ENCODE data around the gene USP5.

Gene USP5

DNA sequence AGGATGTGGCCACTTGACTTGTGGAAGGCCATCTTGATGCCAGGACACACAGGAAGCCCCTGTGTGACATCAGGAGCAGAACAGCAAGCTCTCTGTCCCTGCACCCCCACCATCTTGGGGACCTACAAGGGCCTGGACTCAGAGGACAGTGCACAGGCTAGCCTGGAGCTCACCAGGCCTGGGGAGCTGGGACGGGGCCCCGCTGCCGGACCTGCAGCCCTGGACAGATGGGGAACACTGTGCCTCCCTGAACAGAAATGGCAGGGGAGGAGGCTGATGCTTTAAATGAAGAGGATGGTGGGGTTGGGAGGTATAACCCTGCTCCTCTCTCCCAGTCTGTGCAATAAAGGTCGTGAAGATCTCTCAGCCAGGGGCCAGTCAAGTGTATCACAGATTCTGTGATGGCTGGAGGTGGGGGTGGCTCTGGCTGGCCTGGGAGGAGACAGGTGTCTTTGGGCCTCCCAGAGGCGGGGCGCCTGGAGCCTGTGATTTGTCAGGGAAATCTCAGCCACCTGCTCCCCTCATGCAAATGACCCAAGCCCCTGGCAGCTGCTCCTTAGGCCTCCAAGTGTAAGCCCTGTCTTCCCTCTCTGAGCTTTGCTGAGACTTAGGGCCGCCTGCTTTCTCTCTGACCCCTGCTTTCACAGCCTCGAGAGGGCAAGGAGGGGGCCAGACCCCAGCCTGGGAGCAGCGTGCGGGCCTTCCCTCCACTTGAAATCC is 12.3 kb upstream of the USP5 start:
- ATAC-seq (replicated peaks), result no peak
- DNase-seq, result no peak
- Mint-ChIP-seq H3K9me3 (no peaks in the 10 kb centered on the region), H3K4me3 (no peak overlapping the region), H3K4me1 (ENCODE audit: low read depth in 2 of 2) (peaks cover 0 to 3% of the 10 kb centered on the region in 2 donors), H3K27ac (no peak overlapping the region), H3K27me3 (no peaks in the 10 kb centered on the region), H3K36me3 (ENCODE audit: insufficient read depth) (peaks cover 3% of the 10 kb centered on the region)

- no peak overlapping the region for H3K4me3 Mint-ChIP-seq
- peaks cover 3% of the 10 kb centered on the region for H3K36me3 Mint-ChIP-seq (ENCODE audit: insufficient read depth)
- DNase-seq (no peak), ATAC-seq (replicated peaks) (no peak)
- H3K4me1 Mint-ChIP-seq (ENCODE audit: low read depth in 2 of 2), result peaks cover 0 to 3% of the 10 kb centered on the region in 2 donors
- H3K9me3 Mint-ChIP-seq, result no peaks in the 10 kb centered on the region
- no peaks in the 10 kb centered on the region for H3K27me3 Mint-ChIP-seq
- H3K27ac Mint-ChIP-seq, result no peak overlapping the region
Observed at GRCh38 chr12:6840330-6840729, 11.6 kb upstream of the USP5 start.

DNA sequence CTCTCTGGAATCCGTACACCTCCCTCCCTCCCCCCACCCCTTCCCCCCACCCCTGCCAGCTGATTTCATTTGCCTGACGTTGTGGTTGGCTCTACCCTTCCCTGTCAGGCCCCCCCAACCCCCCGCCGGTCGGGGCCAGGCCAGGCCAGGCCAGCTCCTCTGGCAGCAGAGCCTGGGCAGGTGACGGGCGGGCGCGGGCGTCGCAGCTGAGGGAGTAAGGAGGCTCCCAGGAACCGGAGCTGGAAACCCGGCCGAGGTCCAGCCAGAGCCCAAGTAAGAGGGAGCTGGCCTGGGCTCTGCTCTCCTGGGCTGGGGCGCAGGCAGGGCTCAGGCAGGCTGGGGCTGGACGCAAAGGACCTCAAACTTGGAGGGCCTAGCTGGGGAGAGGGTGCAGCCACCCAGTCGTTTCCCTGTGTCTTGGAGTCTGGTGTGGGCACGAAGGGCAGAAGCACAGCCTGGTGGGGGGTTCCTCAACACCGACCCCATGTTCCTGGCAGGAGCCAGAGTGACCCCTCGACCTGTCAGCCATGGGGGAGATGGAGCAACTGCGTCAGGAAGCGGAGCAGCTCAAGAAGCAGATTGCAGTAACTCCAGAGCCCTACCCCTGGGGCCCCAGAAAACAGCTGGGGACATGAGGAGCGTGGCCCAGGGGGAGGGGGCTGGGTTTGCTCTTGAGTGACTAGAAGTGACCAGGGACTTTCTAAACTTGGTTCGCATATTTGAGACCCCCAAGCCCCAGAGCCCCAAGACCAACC is 11.0 kb upstream of the USP5 start, which contains the start of gene GNB3:
GNB3 (plus strand) TSS at position 165 of the 755 bp plus-strand sequence; CDS start at position 528, 363 bp downstream.
- H3K27me3 Mint-ChIP-seq, result no peaks in the 10 kb centered on the region
- no peak within 1 kb of the TSS for H3K4me3 Mint-ChIP-seq
- no peaks in the 10 kb centered on the region for H3K4me1 Mint-ChIP-seq (ENCODE audit: low read depth in 2 of 2)
- DNase-seq (no peak), ATAC-seq (replicated peaks) (no peak)
- no peaks in the 10 kb centered on the region for H3K9me3 Mint-ChIP-seq
- peaks cover 3% of the 10 kb centered on the region for H3K36me3 Mint-ChIP-seq (ENCODE audit: insufficient read depth)
- no peak within 1 kb of the TSS for H3K27ac Mint-ChIP-seq

GRCh38 chr12:6842075-6842474 is 9.9 kb upstream of the USP5 start:
- Mint-ChIP-seq H3K27ac (no peak overlapping the region), H3K27me3 (no peaks in the 10 kb centered on the region), H3K36me3 (ENCODE audit: insufficient read depth) (no peaks in the 10 kb centered on the region), H3K4me1 (ENCODE audit: low read depth in 2 of 2) (no peaks in the 10 kb centered on the region), H3K9me3 (no peaks in the 10 kb centered on the region), H3K4me3 (no peak overlapping the region)
- ATAC-seq (replicated peaks) (no peak), DNase-seq (no peak)

DNA sequence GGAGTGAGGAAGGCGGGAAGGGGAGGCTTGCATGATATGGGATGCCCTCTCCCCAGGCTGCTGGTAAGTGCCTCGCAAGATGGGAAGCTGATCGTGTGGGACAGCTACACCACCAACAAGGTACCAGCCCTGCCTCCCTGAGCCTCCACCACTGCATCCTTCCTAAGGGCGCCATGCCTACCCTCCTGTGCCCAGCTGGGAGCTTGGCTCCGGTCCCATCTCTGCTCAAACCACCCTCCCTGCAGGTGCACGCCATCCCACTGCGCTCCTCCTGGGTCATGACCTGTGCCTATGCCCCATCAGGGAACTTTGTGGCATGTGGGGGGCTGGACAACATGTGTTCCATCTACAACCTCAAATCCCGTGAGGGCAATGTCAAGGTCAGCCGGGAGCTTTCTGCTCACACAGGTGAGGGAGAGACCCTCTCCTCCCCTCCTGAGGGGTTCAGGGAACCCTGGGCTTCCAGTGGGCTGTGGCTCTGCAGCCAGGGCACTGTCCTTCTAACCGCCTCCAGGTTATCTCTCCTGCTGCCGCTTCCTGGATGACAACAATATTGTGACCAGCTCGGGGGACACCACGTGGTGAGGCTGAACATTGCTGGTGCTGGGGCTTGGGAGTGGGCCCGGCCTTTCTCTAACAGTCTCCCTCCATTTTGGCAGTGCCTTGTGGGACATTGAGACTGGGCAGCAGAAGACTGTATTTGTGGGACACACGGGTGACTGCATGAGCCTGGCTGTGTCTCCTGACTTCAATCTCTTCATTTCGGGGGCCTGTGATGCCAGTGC is 8.6 kb upstream of the USP5 start:
- Mint-ChIP-seq H3K36me3 (ENCODE audit: insufficient read depth) (no peaks in the 10 kb centered on the region), H3K4me3 (no peak overlapping the region), H3K9me3 (no peaks in the 10 kb centered on the region), H3K4me1 (ENCODE audit: low read depth in 2 of 2) (no peaks in the 10 kb centered on the region), H3K27me3 (no peaks in the 10 kb centered on the region), H3K27ac (no peak overlapping the region)
- DNase-seq, result no peak
- ATAC-seq (replicated peaks), result no peak

GRCh38 chr12:6845395-6845794 is 6.6 kb upstream of the USP5 start:
- H3K36me3 Mint-ChIP-seq (ENCODE audit: insufficient read depth), result peaks cover 9% of the 10 kb centered on the region
- H3K9me3 Mint-ChIP-seq, result no peaks in the 10 kb centered on the region
- H3K4me3 Mint-ChIP-seq, result no peak overlapping the region
- no peaks in the 10 kb centered on the region for H3K27me3 Mint-ChIP-seq
- H3K4me1 Mint-ChIP-seq (ENCODE audit: low read depth in 2 of 2), result peaks cover 2 to 4% of the 10 kb centered on the region in 2 donors
- ATAC-seq (replicated peaks) (no peak), DNase-seq (no peak)
- H3K27ac Mint-ChIP-seq, result no peak overlapping the region

- Mint-ChIP-seq H3K36me3 (ENCODE audit: insufficient read depth) (peaks cover 17% of the 10 kb centered on the region), H3K27me3 (no peaks in the 10 kb centered on the region), H3K27ac (no peak overlapping the region), H3K4me3 (no peak overlapping the region), H3K9me3 (no peaks in the 10 kb centered on the region), H3K4me1 (ENCODE audit: low read depth in 2 of 2) (peaks cover 9% of the 10 kb centered on the region in 2 donors)
- no peak for DNase-seq
- no peak for ATAC-seq (replicated peaks)
Observed at GRCh38 chr12:6846316-6846869, 5.6 kb upstream of the USP5 start.

DNA sequence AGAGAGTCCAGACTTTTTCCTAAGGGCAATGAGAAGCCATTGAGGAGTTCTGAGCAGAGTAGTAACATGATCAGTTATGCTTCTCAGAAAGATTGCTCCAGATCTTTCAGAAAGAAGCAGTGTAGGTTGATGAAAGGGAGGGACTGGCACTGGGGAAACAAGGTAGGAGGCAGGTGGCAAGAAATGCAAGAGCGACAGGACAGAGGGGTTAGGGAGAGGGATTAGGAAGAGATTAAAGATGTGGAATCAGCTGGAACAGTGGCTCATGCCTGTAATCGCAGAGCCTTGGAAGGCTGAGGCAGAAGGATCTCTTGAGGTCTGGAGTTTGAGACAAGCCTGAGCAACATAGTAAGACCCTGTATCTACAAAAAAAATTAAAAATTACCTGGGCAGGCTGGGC is 4.3 kb upstream of the USP5 start:
- Mint-ChIP-seq H3K27ac (no peak overlapping the region), H3K36me3 (ENCODE audit: insufficient read depth) (peaks cover 26% of the 10 kb centered on the region), H3K9me3 (no peaks in the 10 kb centered on the region), H3K27me3 (no peaks in the 10 kb centered on the region), H3K4me3 (no peak overlapping the region), H3K4me1 (ENCODE audit: low read depth in 2 of 2) (peaks cover 12 to 13% of the 10 kb centered on the region in 2 donors)
- ATAC-seq (replicated peaks) (no peak), DNase-seq (no peak)

DNA sequence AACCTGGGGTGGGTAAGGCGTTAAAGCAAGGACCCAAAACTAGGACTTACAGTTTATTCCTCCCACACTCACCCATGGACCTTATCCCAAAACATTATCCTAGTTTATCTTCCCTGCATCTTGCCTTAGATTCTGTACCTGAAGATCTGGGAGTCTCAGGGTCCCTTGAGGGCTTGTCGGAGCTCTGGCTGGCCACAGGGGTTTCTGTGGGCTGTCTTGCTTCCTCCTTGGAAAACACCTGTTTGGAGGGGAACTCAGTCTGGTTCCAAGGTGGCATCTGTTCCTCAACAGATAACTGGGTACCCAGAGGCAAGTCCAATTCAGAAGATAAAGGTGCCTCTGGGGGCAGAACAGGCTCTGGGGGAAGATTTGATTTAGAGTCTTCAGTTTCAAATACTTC is 2.5 kb upstream of the USP5 start:
- no peak for DNase-seq
- ATAC-seq (replicated peaks), result no peak
- Mint-ChIP-seq H3K4me1 (ENCODE audit: low read depth in 2 of 2) (peaks cover 20 to 24% of the 10 kb centered on the region in 2 donors), H3K27me3 (no peaks in the 10 kb centered on the region), H3K27ac (peak overlapping the region in 1 of 2 donors; percentile 5), H3K36me3 (ENCODE audit: insufficient read depth) (peaks cover 26% of the 10 kb centered on the region), H3K4me3 (no peak overlapping the region), H3K9me3 (no peaks in the 10 kb centered on the region)

DNA sequence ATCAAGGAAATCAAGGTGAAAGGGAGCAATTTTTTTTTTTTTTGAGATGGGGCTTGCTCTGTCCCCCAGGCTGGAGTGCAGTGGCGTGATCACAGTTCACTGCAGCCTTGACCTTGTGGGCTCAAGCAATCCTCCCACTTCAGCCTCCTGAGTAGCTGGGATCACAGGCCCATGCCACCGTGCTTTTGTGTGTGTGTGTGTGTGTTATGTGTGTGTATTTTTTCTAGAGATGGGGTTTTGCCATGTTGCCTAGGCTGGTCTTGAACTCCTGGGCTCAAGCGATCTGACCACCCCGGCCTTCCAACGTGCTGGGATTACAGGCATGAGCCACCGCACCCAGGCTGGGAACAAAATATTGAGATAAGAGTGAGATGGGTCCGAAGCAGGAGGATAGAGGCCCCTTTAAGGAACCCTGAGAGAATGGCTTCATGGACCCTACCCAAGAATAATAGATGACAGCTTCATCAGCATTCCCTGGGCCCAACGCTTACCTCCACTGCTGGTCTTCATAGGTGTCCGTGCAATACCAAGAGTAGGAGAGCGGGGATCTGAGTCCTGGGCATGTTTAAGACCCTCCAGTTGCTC is 1.9 kb upstream of the USP5 start:
- Mint-ChIP-seq H3K4me1 (ENCODE audit: low read depth in 2 of 2) (peaks cover 20 to 24% of the 10 kb centered on the region in 2 donors), H3K36me3 (ENCODE audit: insufficient read depth) (peaks cover 26% of the 10 kb centered on the region), H3K27ac (peak overlapping the region in 1 of 2 donors; percentile 66), H3K9me3 (no peaks in the 10 kb centered on the region), H3K27me3 (no peaks in the 10 kb centered on the region), H3K4me3 (peak overlapping the region; percentile 37 to 85)
- DNase-seq (no peak), ATAC-seq (replicated peaks) (no peak)

GRCh38 chr12:6850796-6851152 is 1.2 kb upstream of the USP5 start:
- Mint-ChIP-seq H3K27ac (peak overlapping the region; percentile 96 to 99), H3K27me3 (no peaks in the 10 kb centered on the region), H3K4me3 (peak overlapping the region; percentile 85 to 86), H3K36me3 (ENCODE audit: insufficient read depth) (peaks cover 28% of the 10 kb centered on the region), H3K4me1 (ENCODE audit: low read depth in 2 of 2) (peaks cover 20 to 24% of the 10 kb centered on the region in 2 donors), H3K9me3 (no peaks in the 10 kb centered on the region)
- ATAC-seq (replicated peaks) (no peak), DNase-seq (no peak)

DNA sequence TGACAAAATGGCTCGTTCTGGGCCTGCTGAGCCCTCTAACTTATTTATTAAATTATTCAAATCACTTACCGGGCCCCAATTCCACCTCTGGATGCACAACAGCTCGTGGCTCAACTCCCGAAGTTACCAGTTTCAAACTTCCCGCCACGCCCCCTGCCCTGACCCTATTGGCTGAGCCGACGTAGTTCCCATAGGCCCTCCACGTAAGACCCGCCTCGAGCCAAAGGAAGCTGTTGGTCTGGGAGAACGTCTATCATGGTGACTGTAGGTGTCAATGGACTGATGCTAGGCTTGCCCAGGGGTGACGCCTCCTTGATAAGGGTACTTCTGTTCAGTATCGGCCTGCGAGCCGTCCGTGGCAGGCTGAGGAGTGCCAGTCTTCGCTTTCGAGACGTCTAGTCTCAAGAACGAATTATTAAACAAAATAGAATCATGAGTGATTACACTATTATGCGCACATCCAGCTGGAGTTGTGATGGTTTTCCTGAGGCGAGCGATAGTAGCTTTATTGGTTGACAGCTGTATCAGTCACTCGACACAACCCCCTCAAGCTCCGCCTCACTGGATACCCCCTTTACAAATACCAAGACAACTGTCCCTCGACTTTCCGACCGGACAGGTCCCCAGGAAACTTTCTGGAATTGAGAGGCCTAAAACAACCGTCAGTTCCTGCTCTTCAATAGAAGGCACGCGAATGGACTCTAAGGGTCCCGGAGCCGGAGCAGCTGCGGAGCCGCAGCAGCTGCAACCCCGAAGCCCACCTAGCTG is 613 bp upstream of the USP5 start, which contains the start of gene CDCA3:
CDCA3 (minus strand) TSS at position 134 of the 768 bp plus-strand sequence. CDS start 334 bp downstream, outside the sequence.
- peak within 1 kb of the TSS; percentile 96 to 99 for H3K27ac Mint-ChIP-seq
- peaks cover 30% of the 10 kb centered on the region for H3K36me3 Mint-ChIP-seq (ENCODE audit: insufficient read depth)
- H3K27me3 Mint-ChIP-seq, result no peaks in the 10 kb centered on the region
- ATAC-seq (replicated peaks), result peak; percentile 56
- H3K4me1 Mint-ChIP-seq (ENCODE audit: low read depth in 2 of 2), result peaks cover 20 to 24% of the 10 kb centered on the region in 2 donors
- H3K9me3 Mint-ChIP-seq, result no peaks in the 10 kb centered on the region
- H3K4me3 Mint-ChIP-seq, result peak within 1 kb of the TSS; percentile 85 to 86
- DNase-seq, result peak; percentile 88 to 92 (median 89)

Measured in effector memory CD8-positive, alpha-beta T cell (primary cell).